HG03565 (cell line): ENCODE data around the gene HNRNPR.
"Not testable (repeated sequence)": the region's sequence is repeated elsewhere in the genome, so short reads cannot be mapped to it uniquely, and the experiment has no call there.

Source experiments
- ATAC-seq: cut with Tn5 transposase; IDR thresholded peaks from one replicate; pipeline ENCODE4 v1.9.1; 2021; ENCODE audit warnings: mild to moderate bottlenecking, moderate library complexity; ENCODE audit not compliant: unreplicated experiment

The HNRNPR gene

GRCh38 chr1:23331713-23332112, 12.4 kb downstream of the HNRNPR start:
- no peak for ATAC-seq

GRCh38 chr1:23330846-23331245, 13.2 kb downstream of the HNRNPR start:
- no peak for ATAC-seq

GRCh38 chr1:23325393-23325792, 18.7 kb downstream of the HNRNPR start:
- ATAC-seq = no peak

- no peak for ATAC-seq
Measured at GRCh38 chr1:23322770-23323169, 21.3 kb downstream of the HNRNPR start.

GRCh38 chr1:23310280-23310679, 33.8 kb downstream of the HNRNPR start:
- ATAC-seq = not testable (repeated sequence)

GRCh38 chr1:23304140-23304620, 39.9 kb downstream of the HNRNPR start:
- ATAC-seq = no peak

GRCh38 chr1:23303524-23303923, 40.6 kb downstream of the HNRNPR start:
- no peak for ATAC-seq

GRCh38 chr1:23296931-23297330, 47.2 kb downstream of the HNRNPR start:
- no peak for ATAC-seq

GRCh38 chr1:23291706-23292105, 52.4 kb downstream of the HNRNPR start:
- ATAC-seq = no peak

GRCh38 chr1:23290836-23291565, 53.1 kb downstream of the HNRNPR start:
- no peak for ATAC-seq

- ATAC-seq = no peak
Measured at GRCh38 chr1:23288671-23289070, 55.4 kb downstream of the HNRNPR start.

GRCh38 chr1:23288201-23288600, 55.9 kb downstream of the HNRNPR start:
- no peak for ATAC-seq

GRCh38 chr1:23286401-23286800, 57.7 kb downstream of the HNRNPR start:
- ATAC-seq = no peak

GRCh38 chr1:23283667-23284602, 60.1 kb downstream of the HNRNPR start:
- no peak for ATAC-seq

GRCh38 chr1:23282957-23283356, 61.1 kb downstream of the HNRNPR start:
- ATAC-seq = no peak

- ATAC-seq = no peak
Measured at GRCh38 chr1:23278717-23279116, 65.4 kb downstream of the HNRNPR start.

- ATAC-seq = no peak
Measured at GRCh38 chr1:23276531-23276930, 67.6 kb downstream of the HNRNPR start.

- no peak for ATAC-seq
Measured at GRCh38 chr1:23274134-23274505, 70.0 kb downstream of the HNRNPR start.

- ATAC-seq = no peak
Measured at GRCh38 chr1:23273450-23274133, 70.5 kb downstream of the HNRNPR start.

GRCh38 chr1:23263380-23263887, 80.7 kb downstream of the HNRNPR start:
- ATAC-seq = no peak

- ATAC-seq = not testable (repeated sequence)
Measured at GRCh38 chr1:23258082-23258481, 86.0 kb downstream of the HNRNPR start.
